ENCODE measurements around the gene C13orf42. TPM values are rescaled to one million over a fixed set of nuclear protein-coding genes. Genes with fewer than 3 reads are reported as not detected.
"Not testable (repeated sequence)": the region's sequence is repeated elsewhere in the genome, so short reads cannot be mapped to it uniquely, and the experiment has no call there.

C13orf42 gene
- polyA plus RNA-seq, 1 donor from 2014 or later: not detected

- Histone ChIP-seq H3K9ac (ENCODE audit: low read length) (no peak overlapping the region), H3K9me2 (ENCODE audit: insufficient read depth, low read length) (no peaks in the 10 kb centered on the region), H3K4me3 (ENCODE audit: low read length) (no peak overlapping the region), H3F3A (ENCODE audit: insufficient read depth, low read length, poor library complexity, severe bottlenecking) (no peaks in the 10 kb centered on the region), H4K20me1 (ENCODE audit: insufficient read depth) (no peaks in the 10 kb centered on the region), H2AFZ (ENCODE audit: low read depth, low read length) (no peak overlapping the region), H3K9me3 (ENCODE audit: low read length) (no peaks in the 10 kb centered on the region), H3K79me2 (replicated peaks; ENCODE audit: insufficient read depth, low read length) (no peaks in the 10 kb centered on the region), H3K27ac (ENCODE audit: low read length) (no peak overlapping the region), H3K36me3 (ENCODE audit: insufficient read depth, low read length) (no peaks in the 10 kb centered on the region), H3K27me3 (ENCODE audit: insufficient read depth, low read depth, low read length) (no peaks in the 10 kb centered on the region), H3K4me2 (ENCODE audit: low read length) (no peak overlapping the region)
- TF ChIP-seq EZH2 (IDR thresholded peaks at IDR 0.05; ENCODE audit: borderline replicate concordance, insufficient read depth, low read length, poor library complexity, severe bottlenecking): no peak
- no peak for TF ChIP-seq TAF1 (IDR thresholded peaks at IDR 0.05; ENCODE audit: low read depth)
- TF ChIP-seq MXI1 (conservative IDR thresholded peaks at IDR 0.05; ENCODE audit: poor library complexity, severe bottlenecking): no peak
- TF ChIP-seq CTCF (IDR thresholded peaks at IDR 0.05; ENCODE audit: poor library complexity, severe bottlenecking): no peak
- TF ChIP-seq RAD21 (conservative IDR thresholded peaks at IDR 0.05): no peak
- no peak for TF ChIP-seq EP300 (conservative IDR thresholded peaks at IDR 0.05; ENCODE audit: poor library complexity, severe bottlenecking)
- no peak for TF ChIP-seq REST (IDR thresholded peaks at IDR 0.05; ENCODE audit: borderline replicate concordance)
- TF ChIP-seq SMC3 (conservative IDR thresholded peaks at IDR 0.05; ENCODE audit: poor library complexity): no peak
- no peak for TF ChIP-seq POLR2AphosphoS5 (IDR thresholded peaks at IDR 0.05)
Observed at GRCh38 chr13:51083706-51084105, 27.4 kb downstream of the C13orf42 start.

GRCh38 chr13:51080478-51081065, 30.5 kb downstream of the C13orf42 start:
- not testable (repeated sequence) for H3K79me2 ChIP-seq (replicated peaks; ENCODE audit: insufficient read depth, low read length); H2AFZ ChIP-seq (ENCODE audit: low read depth, low read length); H3K9me2 ChIP-seq (ENCODE audit: insufficient read depth, low read length); H3K36me3 ChIP-seq (ENCODE audit: insufficient read depth, low read length); H3K9ac ChIP-seq (ENCODE audit: low read length); H3K4me2 ChIP-seq (ENCODE audit: low read length); H3K9me3 ChIP-seq (ENCODE audit: low read length); H3K27ac ChIP-seq (ENCODE audit: low read length); H3F3A ChIP-seq (ENCODE audit: insufficient read depth, low read length, poor library complexity, severe bottlenecking); H4K20me1 ChIP-seq (ENCODE audit: insufficient read depth); H3K4me3 ChIP-seq (ENCODE audit: low read length); H3K27me3 ChIP-seq (ENCODE audit: insufficient read depth, low read depth, low read length)

- H3K4me3 ChIP-seq (ENCODE audit: low read length): no peak overlapping the region
- TF ChIP-seq SMC3 (conservative IDR thresholded peaks at IDR 0.05; ENCODE audit: poor library complexity) (no peak), MXI1 (conservative IDR thresholded peaks at IDR 0.05; ENCODE audit: poor library complexity, severe bottlenecking) (no peak), REST (IDR thresholded peaks at IDR 0.05; ENCODE audit: borderline replicate concordance) (no peak), CTCF (IDR thresholded peaks at IDR 0.05; ENCODE audit: poor library complexity, severe bottlenecking) (no peak), EZH2 (IDR thresholded peaks at IDR 0.05; ENCODE audit: borderline replicate concordance, insufficient read depth, low read length, poor library complexity, severe bottlenecking) (no peak)
Observed at GRCh38 chr13:51071493-51071892, 39.6 kb downstream of the C13orf42 start.

More at GRCh38 chr13:51071493-51071892, 39.6 kb downstream of the C13orf42 start:
- Histone ChIP-seq H3K9ac (ENCODE audit: low read length) (no peak overlapping the region), H3K9me3 (ENCODE audit: low read length) (no peaks in the 10 kb centered on the region), H2AFZ (ENCODE audit: low read depth, low read length) (no peak overlapping the region), H3F3A (ENCODE audit: insufficient read depth, low read length, poor library complexity, severe bottlenecking) (no peaks in the 10 kb centered on the region), H3K4me2 (ENCODE audit: low read length) (no peak overlapping the region), H3K27me3 (ENCODE audit: insufficient read depth, low read depth, low read length) (no peaks in the 10 kb centered on the region), H3K36me3 (ENCODE audit: insufficient read depth, low read length) (no peaks in the 10 kb centered on the region), H3K9me2 (ENCODE audit: insufficient read depth, low read length) (no peaks in the 10 kb centered on the region), H3K27ac (ENCODE audit: low read length) (no peak overlapping the region), H4K20me1 (ENCODE audit: insufficient read depth) (no peaks in the 10 kb centered on the region), H3K79me2 (replicated peaks; ENCODE audit: insufficient read depth, low read length) (no peaks in the 10 kb centered on the region)
